DMS53 (cell line): ENCODE results near the gene SRD5A1.

Experiments
- DNase-seq: peaks from one replicate; lab custom pipeline; 2025; lab: John Stamatoyannopoulos, UW

The SRD5A1 gene

DNA sequence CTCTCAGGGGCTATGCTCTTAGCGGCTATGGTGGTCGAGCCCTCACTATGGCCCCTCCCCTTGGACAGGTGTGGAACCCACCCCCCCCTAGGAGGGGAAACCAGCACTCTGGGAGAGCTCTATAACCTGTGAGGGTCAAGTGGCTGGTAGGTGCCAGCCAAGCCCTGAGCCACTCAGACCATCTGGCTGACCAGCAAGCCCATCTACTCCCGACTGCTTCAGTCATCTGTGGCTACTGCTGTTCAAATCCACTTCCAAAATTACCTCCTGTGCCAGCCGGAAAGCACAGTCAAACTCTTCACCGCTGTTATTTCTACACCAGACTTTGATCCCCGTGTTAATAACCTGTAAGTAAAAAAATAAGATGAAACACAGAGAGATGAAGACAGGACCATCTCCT lies 28.9 kb upstream of the SRD5A1 start:
- DNase-seq, result no peak

- no peak for DNase-seq
Measured at GRCh38 chr5:6604946-6605345, 28.3 kb upstream of the SRD5A1 start.

- no peak for DNase-seq
Measured at GRCh38 chr5:6606884-6607558, 26.2 kb upstream of the SRD5A1 start.

DNA sequence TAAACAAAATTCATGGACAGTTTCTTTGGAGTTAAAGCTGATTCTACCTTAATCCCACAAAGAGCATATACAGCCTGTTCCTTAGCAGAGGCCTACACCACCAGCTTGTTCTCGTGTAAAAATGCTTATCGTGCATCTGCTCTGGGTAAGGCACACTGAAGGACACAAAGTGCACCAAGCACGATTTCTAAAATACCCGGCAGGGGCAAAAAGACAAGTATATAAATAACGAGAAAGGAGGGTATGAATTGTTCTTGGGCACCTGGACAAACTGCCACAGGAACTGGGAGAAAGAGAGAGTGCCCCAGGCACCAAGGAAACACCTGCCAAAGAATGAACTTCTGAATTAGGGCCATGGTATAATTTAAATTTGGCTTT lies 25.7 kb upstream of the SRD5A1 start:
- DNase-seq, result no peak

GRCh38 chr5:6608016-6608415 lies 25.2 kb upstream of the SRD5A1 start:
- DNase-seq, result no peak

GRCh38 chr5:6611334-6612256 lies 21.6 kb upstream of the SRD5A1 start:
- DNase-seq, result peak; percentile 41

DNA sequence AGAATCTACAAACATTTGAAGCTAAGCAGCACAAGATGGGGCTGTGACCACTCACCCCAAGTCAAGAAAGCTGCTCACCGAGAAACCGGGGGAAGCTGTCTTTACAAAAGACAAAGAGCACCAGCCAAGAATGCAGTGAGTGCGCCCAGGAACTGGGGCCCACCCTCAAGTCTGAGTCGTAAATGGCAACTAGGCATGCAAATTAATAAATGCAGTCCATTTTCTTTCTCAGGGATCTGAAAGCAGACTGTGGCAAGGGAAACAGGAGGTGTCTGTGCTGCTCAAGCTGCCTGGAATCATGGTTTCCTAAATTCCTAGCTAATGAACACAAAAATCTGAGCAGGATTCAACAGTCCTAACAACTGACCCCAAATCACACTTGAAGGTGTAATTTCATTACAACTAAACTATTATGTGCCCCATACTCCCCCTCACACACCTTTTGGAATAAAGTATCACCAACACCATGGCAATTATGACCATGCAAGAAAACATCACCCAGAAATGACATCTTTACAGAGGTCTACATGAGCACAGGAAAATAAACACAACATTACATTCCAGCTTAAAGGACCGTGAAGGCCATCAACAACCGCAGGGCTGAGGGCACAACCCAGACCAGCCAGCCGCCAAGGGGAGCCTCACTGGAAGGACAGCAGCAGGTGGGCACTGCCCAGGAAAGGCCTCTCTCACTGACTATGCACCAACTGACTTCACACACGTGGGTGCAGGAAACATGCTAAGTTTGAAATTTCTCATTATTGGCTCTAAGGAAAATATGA lies 18.0 kb upstream of the SRD5A1 start:
- DNase-seq, result no peak

DNA sequence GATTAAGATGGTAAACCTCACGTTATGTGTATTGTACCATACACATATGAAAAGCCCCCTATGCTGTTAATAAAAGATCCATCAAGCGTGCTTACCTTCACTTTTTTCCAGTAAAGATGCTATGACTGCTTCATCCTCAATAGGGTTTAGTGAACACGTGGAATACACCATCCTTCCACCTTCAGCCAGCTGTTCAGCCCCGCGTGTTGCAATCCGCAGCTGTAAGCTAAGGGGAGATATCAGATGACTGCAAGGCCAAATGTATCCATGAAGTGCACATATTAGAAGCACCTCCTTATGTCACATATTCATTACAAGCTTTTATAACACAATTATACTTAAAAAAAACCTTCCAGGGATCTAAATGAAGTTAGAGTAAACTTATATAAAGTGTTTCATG lies 16.6 kb upstream of the SRD5A1 start:
- DNase-seq, result no peak

DNA sequence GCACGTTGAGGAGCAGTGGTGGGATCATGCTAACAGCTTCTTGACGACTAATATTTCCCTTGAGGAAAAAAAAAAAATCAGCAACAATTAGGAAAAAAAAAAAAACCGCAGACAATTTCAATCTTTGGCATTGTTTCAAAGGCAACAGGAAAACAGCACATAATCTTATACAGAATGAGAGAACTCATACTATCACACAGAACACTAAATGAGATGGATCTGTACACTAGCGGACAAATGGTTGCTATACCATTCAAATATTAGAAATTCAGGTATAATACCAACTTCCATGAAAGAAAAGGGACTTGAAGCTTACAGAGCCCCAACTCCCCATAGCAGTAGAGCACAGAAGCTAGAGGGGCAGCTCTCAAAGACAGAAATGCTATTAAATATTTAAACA lies 10.0 kb upstream of the SRD5A1 start:
- no peak for DNase-seq

- no peak for DNase-seq
Measured at GRCh38 chr5:6623941-6624340, 9.3 kb upstream of the SRD5A1 start.

DNA sequence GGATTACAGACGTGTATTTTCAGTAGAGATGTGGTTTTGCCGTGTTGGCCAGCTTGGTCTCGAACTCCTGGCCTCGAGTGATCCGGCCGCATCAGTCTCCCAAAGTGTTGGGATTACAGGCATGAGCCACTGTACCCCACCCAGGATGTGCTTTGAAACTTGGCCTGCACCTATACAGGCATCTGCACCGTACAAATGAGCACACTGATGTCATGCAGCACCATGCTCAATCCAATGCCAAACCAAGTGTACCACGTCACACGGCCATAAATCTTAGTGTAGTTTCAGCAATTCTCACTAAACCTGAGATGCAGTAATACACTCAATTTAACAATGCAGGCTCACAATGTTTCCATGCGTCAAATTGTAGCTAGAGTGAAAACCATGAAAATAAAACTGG lies 6.7 kb upstream of the SRD5A1 start:
- DNase-seq, result no peak

DNA sequence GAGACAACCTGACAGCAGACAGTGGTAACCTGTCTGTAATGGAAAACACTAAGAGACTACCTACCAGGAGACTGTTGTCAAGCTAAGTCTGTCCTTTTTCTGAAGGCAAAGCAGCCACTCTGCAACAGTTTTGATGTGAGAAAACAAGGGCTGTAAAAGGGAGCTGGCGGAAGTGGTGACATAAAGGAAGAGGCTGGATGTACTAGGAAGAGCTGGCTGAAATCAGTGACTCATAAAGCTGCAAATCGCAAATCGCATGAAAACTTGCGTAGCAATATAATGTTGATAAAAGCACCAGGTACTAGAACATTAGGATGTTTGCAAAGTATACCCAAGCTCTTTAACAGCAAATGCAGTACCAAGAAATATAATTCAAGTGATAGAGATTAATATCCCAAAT lies 1.8 kb upstream of the SRD5A1 start:
- DNase-seq, result no peak

GRCh38 chr5:6632324-6632887 lies 834 bp upstream of the SRD5A1 start:
- peak; percentile 66 for DNase-seq

- peak; percentile 92 for DNase-seq
Measured at GRCh38 chr5:6633469-6634245, 417 bp downstream of the SRD5A1 start.

GRCh38 chr5:6634306-6634705 lies 1.1 kb downstream of the SRD5A1 start:
- peak; percentile 22 for DNase-seq

DNA sequence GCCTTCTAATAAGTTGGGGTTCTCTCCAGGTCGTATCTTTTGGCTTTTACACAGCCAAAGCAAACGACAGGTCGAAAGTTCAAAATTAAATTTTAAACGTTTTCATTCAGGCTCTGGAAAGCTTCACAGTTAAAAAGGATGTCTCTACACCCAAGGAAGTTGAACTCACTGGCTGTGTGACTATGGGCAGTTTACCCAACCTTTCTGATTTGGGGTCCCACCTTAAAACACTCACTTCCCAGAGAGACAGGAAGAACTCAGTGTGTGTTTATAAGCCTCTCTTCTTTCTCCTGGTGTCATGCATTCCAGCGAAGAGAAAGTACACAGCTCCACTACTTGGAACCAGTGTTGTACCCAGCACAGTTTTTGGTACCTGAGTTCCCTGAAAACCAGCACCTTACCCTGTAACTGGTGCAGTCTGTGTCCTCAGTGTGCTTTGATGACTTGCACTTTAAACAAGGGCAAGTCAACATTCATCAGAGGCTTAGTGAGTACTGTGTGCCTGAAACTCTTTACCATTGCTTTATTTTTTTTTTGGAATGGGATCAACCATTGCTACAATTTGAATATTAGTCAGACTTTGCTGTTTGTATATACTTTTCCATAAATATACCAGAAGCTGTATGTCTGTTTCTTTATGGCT lies 1.7 kb downstream of the SRD5A1 start:
- DNase-seq, result no peak

DNA sequence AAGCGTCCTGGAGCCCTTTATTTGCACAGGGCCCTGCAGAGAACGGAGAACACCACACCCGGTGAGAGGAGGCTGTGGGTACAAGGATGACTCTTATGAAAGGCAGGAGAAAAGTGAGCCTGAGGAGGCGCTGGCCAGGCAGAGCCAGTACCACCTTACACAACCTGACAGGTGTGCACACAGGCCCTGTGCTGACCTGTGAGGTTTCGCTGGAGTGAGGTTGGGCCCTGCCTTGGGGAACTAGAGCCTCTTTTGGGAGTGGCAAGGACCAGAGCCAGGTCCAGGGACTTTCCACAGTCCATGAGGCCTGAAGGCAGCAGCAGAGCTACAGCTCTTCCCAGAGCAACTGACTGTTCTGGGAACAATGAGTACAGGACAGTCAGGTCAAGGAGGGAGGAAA lies 3.1 kb downstream of the SRD5A1 start:
- no peak for DNase-seq

GRCh38 chr5:6637022-6637421 lies 3.8 kb downstream of the SRD5A1 start:
- DNase-seq, result no peak

DNA sequence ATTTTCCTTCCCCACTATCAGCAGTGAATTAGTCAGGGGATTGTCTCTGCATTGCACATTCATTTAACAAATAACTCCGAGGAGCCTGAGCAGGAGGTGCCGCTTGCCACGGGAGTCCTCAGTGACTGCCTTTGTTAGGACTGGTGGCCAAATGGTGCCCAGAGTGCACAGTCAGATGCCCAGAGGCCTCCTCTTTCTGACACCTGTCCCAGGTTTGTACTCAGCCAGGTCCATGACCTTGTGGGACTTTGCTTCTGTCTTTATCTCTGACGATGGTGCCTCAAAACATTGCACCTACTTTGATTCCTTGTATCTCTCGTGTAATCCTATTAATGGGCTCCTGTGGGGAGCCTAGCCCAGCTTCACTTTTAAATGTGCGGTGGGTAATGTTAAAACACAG lies 4.3 kb downstream of the SRD5A1 start:
- DNase-seq, result no peak

DNA sequence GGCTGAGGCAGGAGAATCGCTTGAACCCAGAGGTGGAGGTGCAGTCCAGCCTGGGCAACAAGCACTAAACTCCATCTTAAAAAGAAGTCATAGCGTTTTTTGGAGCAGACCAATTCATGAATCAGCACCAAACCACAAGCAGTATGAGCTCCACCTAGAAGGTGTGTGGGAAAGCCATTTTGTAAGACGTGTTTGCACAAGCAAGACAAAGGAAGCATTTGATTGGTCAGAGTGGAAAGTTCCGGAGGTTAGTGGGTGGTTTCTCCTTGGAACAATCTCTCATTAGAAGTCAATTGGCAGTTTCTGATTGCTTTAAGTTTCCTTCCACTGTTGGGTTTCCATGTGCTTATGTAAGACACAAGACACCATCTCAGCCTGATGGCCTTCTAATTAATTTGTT lies 5.0 kb downstream of the SRD5A1 start:
- no peak for DNase-seq

DNA sequence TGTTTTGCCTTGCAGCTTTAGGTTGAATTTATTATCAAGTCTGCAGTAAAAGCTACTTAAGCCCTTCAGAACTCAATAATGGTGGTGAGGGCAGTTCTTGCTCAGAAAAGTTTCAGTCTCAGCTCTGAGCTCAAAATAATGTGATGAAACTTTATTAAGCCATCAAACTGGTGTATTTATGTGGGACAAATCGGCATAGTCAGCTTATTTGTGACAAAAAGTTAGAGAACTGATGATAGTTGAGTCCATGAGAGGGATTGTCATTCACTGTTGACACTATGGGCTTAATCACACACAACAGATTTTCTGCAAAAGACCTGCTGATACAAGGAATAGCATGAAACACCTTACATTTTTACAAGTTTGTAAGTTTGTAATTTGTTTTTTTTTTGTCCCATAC lies 9.4 kb downstream of the SRD5A1 start:
- DNase-seq, result no peak
